ENCODE data around the gene MDFI. TPM values are rescaled to one million over a fixed set of nuclear protein-coding genes. Genes with fewer than 3 reads are reported as not detected.

MDFI gene
- total RNA-seq, 1 experiment from 2014 or later = 19.4 TPM

DNA sequence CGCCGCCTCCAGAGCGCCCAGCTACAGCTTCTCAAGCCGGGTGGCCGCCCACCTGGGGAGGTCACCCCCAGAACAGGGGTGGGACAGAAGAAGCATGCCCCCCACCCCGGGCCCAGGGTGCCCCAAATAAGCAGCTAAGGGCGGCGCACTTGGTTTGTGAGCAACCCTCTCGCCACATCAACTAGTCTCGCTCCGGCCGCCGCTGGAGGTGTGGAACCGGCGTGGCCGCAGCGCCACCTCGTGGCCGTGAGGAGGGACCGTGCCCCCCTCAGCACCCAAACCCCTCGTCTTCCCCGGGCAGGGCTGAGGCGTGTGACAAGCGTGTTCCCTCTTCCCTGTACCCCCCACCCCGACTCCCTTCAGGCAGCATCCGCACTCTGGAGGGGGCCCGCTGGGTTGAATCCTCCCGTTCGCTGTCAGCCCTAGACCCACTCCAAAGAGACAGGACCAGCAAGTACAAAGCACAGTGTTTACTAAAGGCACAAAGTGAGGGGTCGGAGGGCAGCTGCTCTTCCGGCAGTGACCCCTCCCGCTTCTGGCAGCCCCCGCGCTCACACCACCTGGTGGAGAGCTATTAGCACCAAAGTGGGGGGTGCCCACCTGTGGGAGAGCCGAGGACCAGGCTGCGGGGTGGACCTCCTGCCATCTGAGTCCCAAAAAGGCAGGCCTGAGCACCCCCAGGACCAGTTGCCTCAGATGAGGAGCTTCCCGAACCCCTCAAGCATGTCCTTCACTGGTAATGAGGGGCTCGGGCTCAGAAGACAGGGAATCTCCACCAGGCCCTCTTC, 45.4 kb downstream of the MDFI start:
- Histone ChIP-seq H4K20me1 (ENCODE audit: insufficient read depth) (no peaks in the 10 kb centered on the region), H3K4me1 (replicated peaks; ENCODE audit: insufficient read depth) (peaks cover 14% of the 10 kb centered on the region; the same call in 1 of the 2 replicates), H2AFZ (peak overlapping the region; percentile 67; the same call in 1 of the 2 replicates), H3K79me2 (ENCODE audit: low read depth) (no peaks in the 10 kb centered on the region), H3K9me3 (ENCODE audit: insufficient read depth, low read depth) (no peaks in the 10 kb centered on the region), H3K27ac (no peak overlapping the region), H3F3A (ENCODE audit: insufficient read depth, low read depth) (0 out of 2 replicates have a peak, but pooled peaks cover 3% of the 10 kb centered on the region), H3K4me2 (peak overlapping the region; percentile 64), H3K27me3 (ENCODE audit: insufficient read depth, low read depth) (no peaks in the 10 kb centered on the region), H3K9me2 (ENCODE audit: insufficient read depth) (no peaks in the 10 kb centered on the region), H3K4me3 (peak overlapping the region; percentile 31; the same call in 1 of the 2 replicates), H3K36me3 (ENCODE audit: low read depth) (no peaks in the 10 kb centered on the region)
- BruUV-seq (replicated peaks) = no TSS peak
- CTCF ChIA-PET = interaction anchor here (0.6 to 1.8 kb wide), 3 partner anchors 81 to 357 kb away, joined by 5 to 10 read pairs (median 5); no protein-coding TSS in a partner anchor
- TF ChIP-seq EZH2 (IDR thresholded peaks at IDR 0.05; ENCODE audit: low read depth) = no peak
- TF ChIP-seq, protein P1, sequence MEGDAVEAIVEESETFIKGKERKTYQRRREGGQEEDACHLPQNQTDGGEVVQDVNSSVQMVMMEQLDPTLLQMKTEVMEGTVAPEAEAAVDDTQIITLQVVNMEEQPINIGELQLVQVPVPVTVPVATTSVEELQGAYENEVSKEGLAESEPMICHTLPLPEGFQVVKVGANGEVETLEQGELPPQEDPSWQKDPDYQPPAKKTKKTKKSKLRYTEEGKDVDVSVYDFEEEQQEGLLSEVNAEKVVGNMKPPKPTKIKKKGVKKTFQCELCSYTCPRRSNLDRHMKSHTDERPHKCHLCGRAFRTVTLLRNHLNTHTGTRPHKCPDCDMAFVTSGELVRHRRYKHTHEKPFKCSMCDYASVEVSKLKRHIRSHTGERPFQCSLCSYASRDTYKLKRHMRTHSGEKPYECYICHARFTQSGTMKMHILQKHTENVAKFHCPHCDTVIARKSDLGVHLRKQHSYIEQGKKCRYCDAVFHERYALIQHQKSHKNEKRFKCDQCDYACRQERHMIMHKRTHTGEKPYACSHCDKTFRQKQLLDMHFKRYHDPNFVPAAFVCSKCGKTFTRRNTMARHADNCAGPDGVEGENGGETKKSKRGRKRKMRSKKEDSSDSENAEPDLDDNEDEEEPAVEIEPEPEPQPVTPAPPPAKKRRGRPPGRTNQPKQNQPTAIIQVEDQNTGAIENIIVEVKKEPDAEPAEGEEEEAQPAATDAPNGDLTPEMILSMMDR (conservative IDR thresholded peaks at IDR 0.05) = peak; percentile 86
- intact Hi-C loops (cut with micrococcal nuclease; ENCODE audit: unreplicated experiment) = loop anchor here (1.0 to 5.0 kb wide), 5 partner anchors 52 to 376 kb away; partner anchors contain the start of gene TFEB
- POLR2A ChIA-PET (ENCODE audit: unreplicated experiment) = no interaction called here
- peak in 1 of 2 experiments; percentile 72 for DNase-seq

DNA sequence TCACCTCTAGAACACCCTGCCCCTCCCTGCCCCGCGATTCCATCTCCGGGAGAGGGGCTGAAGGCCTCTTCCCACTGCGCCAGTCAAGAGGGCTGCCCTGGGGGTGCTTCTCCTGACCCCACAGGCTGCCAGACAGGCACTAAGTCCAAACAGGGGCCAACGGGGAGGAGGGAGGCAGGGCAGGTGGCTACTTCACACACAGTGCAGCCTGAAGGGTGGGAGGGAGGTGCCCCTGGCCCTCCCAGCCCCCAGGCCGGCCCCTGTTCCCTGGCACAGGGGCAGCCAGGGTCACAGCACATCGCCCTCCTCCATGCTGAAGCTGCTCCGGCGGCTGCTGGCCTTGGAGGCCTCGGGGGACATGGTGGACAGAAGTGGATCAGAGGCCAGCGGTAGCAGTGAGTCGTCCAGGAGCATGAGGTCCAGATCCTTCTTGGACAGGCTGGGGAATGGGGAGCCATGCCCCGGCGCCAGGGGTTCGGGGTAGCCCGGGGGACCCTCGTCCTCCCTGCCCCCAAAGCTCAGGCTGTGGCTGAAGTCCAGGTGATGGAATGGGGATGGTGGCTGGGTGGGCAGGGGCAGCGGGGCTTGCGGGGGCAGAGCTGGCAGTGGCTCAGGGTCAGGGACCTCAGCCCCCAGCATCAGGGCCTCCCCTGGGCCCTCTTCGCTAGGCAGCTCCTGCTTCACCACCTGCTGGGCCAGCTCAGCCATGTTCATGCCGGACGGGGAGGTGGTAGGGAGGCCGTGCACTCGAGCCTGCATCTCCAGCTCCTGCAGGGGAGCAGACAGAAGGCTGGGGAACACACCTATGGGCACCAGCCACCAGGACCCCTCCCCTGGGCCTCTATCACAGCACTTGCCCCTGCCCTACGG, 46.3 kb downstream of the MDFI start:
- H3K79me2 ChIP-seq (ENCODE audit: low read depth) = no peaks in the 10 kb centered on the region
- BruUV-seq (replicated peaks) = no TSS peak
- H3K27ac ChIP-seq = no peak overlapping the region
- 0 out of 2 replicates have a peak, but pooled peaks cover 3% of the 10 kb centered on the region for H3F3A ChIP-seq (ENCODE audit: insufficient read depth, low read depth)
- ChIA-PET POLR2A (ENCODE audit: unreplicated experiment) (no interaction called here), CTCF (interaction anchor here (1.4 to 1.8 kb wide), 2 partner anchors 82 to 316 kb away, joined by 5 to 10 read pairs; no protein-coding TSS in a partner anchor)
- H3K9me3 ChIP-seq (ENCODE audit: insufficient read depth, low read depth) = no peaks in the 10 kb centered on the region
- H3K9me2 ChIP-seq (ENCODE audit: insufficient read depth) = no peaks in the 10 kb centered on the region
- no peak overlapping the region for H3K4me3 ChIP-seq
- no peaks in the 10 kb centered on the region for H3K36me3 ChIP-seq (ENCODE audit: low read depth)
- H3K4me2 ChIP-seq = no peak overlapping the region
- peaks cover 20% of the 10 kb centered on the region for H3K4me1 ChIP-seq (replicated peaks; ENCODE audit: insufficient read depth)
- TF ChIP-seq EZH2 (IDR thresholded peaks at IDR 0.05; ENCODE audit: low read depth) = no peak
- TF ChIP-seq, protein P1 (conservative IDR thresholded peaks at IDR 0.05) = no peak
- no peak for DNase-seq
- intact Hi-C loops (cut with micrococcal nuclease; ENCODE audit: unreplicated experiment) = loop anchor here (5.0 kb wide), 2 partner anchors 358 to 377 kb away; no protein-coding TSS in a partner anchor
- H4K20me1 ChIP-seq (ENCODE audit: insufficient read depth) = no peaks in the 10 kb centered on the region
- H2AFZ ChIP-seq = no peak overlapping the region
- H3K27me3 ChIP-seq (ENCODE audit: insufficient read depth, low read depth) = no peaks in the 10 kb centered on the region

Measured in PC-9 (cell line).